HepG2 (cell line): ENCODE measurements around the gene TSPAN3. TPM values are rescaled to one million over a fixed set of nuclear protein-coding genes. Genes with fewer than 3 reads are reported as not detected.

Experiments
- ARID3A ChIP-seq: IDR thresholded peaks from 2 replicates; pipeline ENCODE4 v1.6.1; 2012; ENCODE audit warnings: low read depth, low read length, improper control_type of control experiment
- CREB3 ChIP-seq: sonication (generic); formaldehyde crosslinking; IDR thresholded peaks from 2 replicates; pipeline ENCODE4 v1.5.0; 2020; ENCODE audit warnings: missing genetic modification reagents
- DZIP1 ChIP-seq: sonication (generic); formaldehyde crosslinking; IDR thresholded peaks from 2 replicates; pipeline ENCODE4 v1.5.0; 2020; ENCODE audit warnings: mild to moderate bottlenecking, missing genetic modification reagents
- HMG20A ChIP-seq: IDR thresholded peaks from 2 replicates; pipeline ENCODE4 v1.6.1; 2016; ENCODE audit warnings: borderline replicate concordance
- JARID2 ChIP-seq: sonication (generic); formaldehyde crosslinking; IDR thresholded peaks from 2 replicates; pipeline ENCODE4 v1.8.1; 2023; ENCODE audit warnings: missing genetic modification reagents, inconsistent platforms; ENCODE audit not compliant: insufficient replicate concordance
- KDM3A ChIP-seq: IDR thresholded peaks from 2 replicates; pipeline ENCODE4 v1.6.1; 2018; ENCODE audit warnings: low read depth, missing compliant biosample characterization
- MXD4 ChIP-seq: IDR thresholded peaks from 2 replicates; pipeline ENCODE4 v1.6.1; 2016; ENCODE audit warnings: mild to moderate bottlenecking, missing biosample characterization, missing genetic modification reagents
- NFIB ChIP-seq: sonication (generic); formaldehyde crosslinking; IDR thresholded peaks from 2 replicates; pipeline ENCODE4 v1.9.0; 2021; ENCODE audit warnings: missing genetic modification reagents, mild to moderate bottlenecking, borderline replicate concordance
- PATZ1 ChIP-seq: sonication (generic); formaldehyde crosslinking; IDR thresholded peaks from 2 replicates; pipeline ENCODE4 v1.4.0; 2020; ENCODE audit warnings: missing genetic modification reagents
- SMYD3 ChIP-seq: sonication (generic); formaldehyde crosslinking; IDR thresholded peaks from 2 replicates; pipeline ENCODE4 v1.8.1; 2023; ENCODE audit warnings: mild to moderate bottlenecking, missing genetic modification reagents
- TARDBP ChIP-seq: sonication (generic); formaldehyde crosslinking; IDR thresholded peaks from 2 replicates; pipeline ENCODE4 v1.8.0; 2022; ENCODE audit warnings: mild to moderate bottlenecking, missing genetic modification reagents
- TRAFD1 ChIP-seq: sonication (generic); formaldehyde crosslinking; IDR thresholded peaks from 2 replicates; pipeline ENCODE4 v1.5.1; 2020; ENCODE audit warnings: missing genetic modification reagents, mild to moderate bottlenecking, borderline replicate concordance
- ZNF3 ChIP-seq: IDR thresholded peaks from 2 replicates; pipeline ENCODE4 v1.7.0; 2017; ENCODE audit warnings: inconsistent platforms
- ZNF441 ChIP-seq: sonication (generic); formaldehyde crosslinking; IDR thresholded peaks from 2 replicates; pipeline ENCODE4 v1.7.0; 2021; ENCODE audit warnings: missing genetic modification reagents, borderline replicate concordance
- ZNF446 ChIP-seq: sonication (generic); formaldehyde crosslinking; IDR thresholded peaks from 2 replicates; pipeline ENCODE4 v1.5.0; 2020; ENCODE audit warnings: mild to moderate bottlenecking, missing genetic modification reagents
- ZNF468 ChIP-seq: sonication (generic); formaldehyde crosslinking; IDR thresholded peaks from 2 replicates; pipeline ENCODE4 v1.8.0; 2022; ENCODE audit warnings: mild to moderate bottlenecking, moderate library complexity, missing genetic modification reagents
- ZNF619 ChIP-seq: sonication (generic); formaldehyde crosslinking; IDR thresholded peaks from 2 replicates; pipeline ENCODE4 v1.4.0; 2020; ENCODE audit warnings: mild to moderate bottlenecking, missing genetic modification reagents
- ZNF773 ChIP-seq: sonication (generic); formaldehyde crosslinking; IDR thresholded peaks from 2 replicates; pipeline ENCODE4 v1.4.0; 2020; ENCODE audit warnings: missing genetic modification reagents, borderline replicate concordance
- ZSCAN5A ChIP-seq: sonication (generic); formaldehyde crosslinking; IDR thresholded peaks from 2 replicates; pipeline ENCODE4 v1.8.0; 2022; ENCODE audit warnings: mild to moderate bottlenecking, missing genetic modification reagents, borderline replicate concordance
- polyA plus RNA-seq, 8 experiments: library from polyadenylated mRNA; depleted of rRNA in 3 of 8; stranded (reverse) in 7 of 8; unstranded in 1 of 8; fragments of >200 nt; fragmentation: Illumina TruSeq in 4 of 8; extraction: Trizol in 4 of 8; gene quantifications; 2 replicates each; pipeline versions ENCODE4 v1.2.1 to v1.2.3, GENCODE V29; 2011 to 2016; ENCODE audit warnings: low read depth in 4 of 8, missing spikeins in 1 of 8, mixed read lengths in 1 of 8; ENCODE audit not compliant: insufficient read depth in 1 of 8
- total RNA-seq, 5 experiments: library from RNA; depleted of rRNA; stranded (reverse); fragments of >200 nt; fragmentation: Illumina TruSeq; extraction: Trizol; gene quantifications; 2 replicates each; pipeline ENCODE4 v1.2.3, GENCODE V29; 2016; ENCODE audit warnings: low read depth in 1 of 5

The TSPAN3 gene
- total and polyA plus RNA-seq, 2 of the 13 experiments (the other 11 are each of a cell fraction or from before 2014, with no cell fraction given), result 167 to 170 TPM

GRCh38 chr15:77032052-77032646, 38.8 kb downstream of the TSPAN3 start (continued):
- TF ChIP-seq MXD4 (CRISPR knock-in tag) (no peak), ZSCAN5A (CRISPR knock-in tag) (no peak), DZIP1 (CRISPR knock-in tag) (0 out of 2 replicates have a peak, but pooled peaks have one; percentile 70), KDM3A (CRISPR knock-in tag) (peak; percentile 76; the same call in 1 of the 2 replicates), ARID3A (no peak), SMYD3 (CRISPR knock-in tag) (no peak), ZNF468 (CRISPR knock-in tag) (no peak), ZNF441 (CRISPR knock-in tag) (0 out of 2 replicates have a peak, but pooled peaks have one; percentile 20), TARDBP (CRISPR knock-in tag) (peak; percentile 45; the same call in 1 of the 2 replicates), CREB3 (CRISPR knock-in tag) (no peak), TRAFD1 (CRISPR knock-in tag) (no peak; the same call in 1 of the 2 replicates), PATZ1 (peak; percentile 92), JARID2 (CRISPR knock-in tag) (no peak), ZNF446 (CRISPR knock-in tag) (no peak), ZNF619 (CRISPR knock-in tag) (0 out of 2 replicates have a peak, but pooled peaks have one; percentile 26), HMG20A (CRISPR knock-in tag) (peak; percentile 45; the same call in 1 of the 2 replicates), ZNF773 (no peak), ZNF3 (CRISPR knock-in tag) (no peak), NFIB (CRISPR knock-in tag) (no peak)
